ENCODE data around the gene TNRC6C.
"Not testable (repeated sequence)": the region's sequence is repeated elsewhere in the genome, so short reads cannot be mapped to it uniquely, and the experiment has no call there.

Gene TNRC6C

GRCh38 chr17:78129351-78130089 lies 171.0 kb downstream of the TNRC6C start:
- no peak for DNase-seq

DNA sequence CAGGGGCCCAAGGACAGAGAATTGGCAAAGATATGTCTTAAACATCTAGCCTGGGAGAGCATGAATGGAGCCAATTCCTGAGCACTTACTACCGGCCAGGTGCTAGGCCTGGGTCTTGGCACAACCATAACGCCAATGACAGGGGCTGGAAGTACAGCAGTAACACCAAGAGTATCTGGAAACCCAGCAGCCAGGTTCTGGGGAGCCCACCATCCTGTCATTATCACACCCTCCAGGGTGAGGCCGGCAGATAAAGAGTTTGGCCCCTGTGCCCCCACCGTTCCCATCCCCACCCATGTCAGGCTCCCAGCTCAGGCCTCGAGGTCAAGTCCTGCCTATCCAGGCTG lies 171.6 kb downstream of the TNRC6C start:
- no peak for DNase-seq

DNA sequence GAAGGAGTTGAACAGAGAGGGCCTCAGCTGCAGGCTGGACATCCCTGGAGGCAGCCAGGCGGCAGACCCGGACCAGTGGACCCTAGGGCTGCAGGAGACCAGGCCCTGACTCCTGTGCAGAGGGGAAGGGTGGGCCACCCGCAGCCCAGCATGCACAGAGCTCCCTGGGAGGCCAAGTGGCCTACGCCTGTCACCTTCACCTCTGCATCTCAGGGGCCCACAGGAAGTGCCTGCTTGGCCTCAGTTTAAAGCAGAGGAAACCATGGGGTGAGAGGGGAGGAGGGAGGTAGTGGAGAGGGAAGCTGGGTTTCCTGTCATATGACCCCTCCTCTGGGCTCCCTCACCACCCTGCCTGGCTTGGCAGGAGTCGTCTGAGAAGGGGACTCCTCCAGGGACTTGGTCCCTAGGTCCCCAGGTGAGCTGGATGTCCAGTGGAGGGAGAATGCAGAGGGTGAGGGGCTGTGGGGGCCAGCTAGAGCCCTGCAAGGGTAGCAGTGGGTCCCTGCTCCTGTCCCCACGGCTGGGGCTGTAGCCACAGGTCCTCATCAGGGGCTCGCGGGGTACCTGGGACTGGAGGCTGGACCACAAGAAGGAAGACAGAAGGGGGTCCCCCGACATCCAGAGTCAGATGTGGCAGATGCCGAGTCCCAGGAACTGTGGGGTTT lies 172.1 kb downstream of the TNRC6C start, which contains the start of gene TMC8:
TMC8 (plus strand) TSS at position 335 of the 665 bp plus-strand sequence. CDS start 818 bp downstream, outside the sequence.
- DNase-seq: no peak

GRCh38 chr17:78131172-78132083 lies 172.9 kb downstream of the TNRC6C start:
- DNase-seq: no peak

- no peak for DNase-seq
Measured at GRCh38 chr17:78132084-78132676, 173.7 kb downstream of the TNRC6C start.

DNA sequence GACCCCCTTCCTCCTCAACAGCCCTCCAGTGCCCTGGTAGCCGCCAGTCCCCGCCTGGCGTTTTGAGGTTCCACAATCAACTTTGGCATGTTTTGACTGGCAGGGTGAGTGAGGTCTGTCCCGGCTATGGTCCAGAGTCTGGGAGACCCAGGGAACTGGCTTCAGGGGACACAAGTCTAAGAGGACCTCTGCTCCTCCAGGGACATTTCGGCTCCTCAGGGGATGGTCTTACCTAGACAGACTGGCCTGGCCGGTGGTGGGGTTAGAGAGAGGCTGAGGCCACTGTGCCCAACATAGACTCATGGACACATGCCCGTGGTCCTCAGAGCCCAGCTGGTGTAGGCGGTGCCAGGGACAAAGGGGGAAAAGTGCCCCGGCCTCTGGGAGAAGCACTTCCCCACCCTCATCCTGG lies 174.3 kb downstream of the TNRC6C start:
- DNase-seq: no peak

DNA sequence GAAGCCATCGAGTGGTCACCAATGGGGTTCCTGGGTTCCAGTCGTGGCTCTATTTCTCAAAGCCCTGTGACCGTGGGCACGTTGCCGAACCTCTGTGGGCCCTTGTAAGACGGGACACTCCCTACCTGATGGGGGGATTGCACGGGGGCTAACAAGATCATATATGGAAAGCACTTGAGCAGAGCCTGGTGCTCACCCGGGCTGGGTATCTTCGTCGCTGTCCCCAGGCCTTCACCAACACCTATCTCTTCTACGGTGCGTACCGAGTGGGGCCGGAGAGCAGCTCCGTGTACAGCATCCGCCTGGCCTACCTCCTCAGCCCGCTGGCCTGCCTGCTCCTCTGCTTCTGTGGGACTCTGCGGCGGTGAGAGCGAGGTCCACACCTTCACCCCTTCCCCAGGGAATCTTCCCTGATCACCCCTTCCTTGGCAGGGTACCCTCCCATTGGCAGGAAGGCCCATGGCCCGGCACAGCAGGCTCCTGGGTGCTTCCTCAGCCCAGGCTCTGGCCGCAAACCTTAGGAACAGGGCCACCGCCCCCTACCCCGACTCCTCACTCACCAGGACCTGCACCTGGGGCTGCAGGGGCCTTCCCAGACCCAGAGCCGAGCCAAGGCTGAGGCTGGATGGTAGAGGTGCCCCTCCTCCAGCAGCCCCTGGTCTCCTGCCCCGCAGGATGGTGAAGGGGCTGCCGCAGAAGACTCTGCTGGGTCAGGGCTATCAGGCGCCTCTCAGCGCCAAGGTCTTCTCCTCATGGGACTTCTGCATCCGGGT lies 174.9 kb downstream of the TNRC6C start:
- no peak for DNase-seq

- DNase-seq: peak; percentile 46
Measured at GRCh38 chr17:78133971-78134898, 175.7 kb downstream of the TNRC6C start.

DNA sequence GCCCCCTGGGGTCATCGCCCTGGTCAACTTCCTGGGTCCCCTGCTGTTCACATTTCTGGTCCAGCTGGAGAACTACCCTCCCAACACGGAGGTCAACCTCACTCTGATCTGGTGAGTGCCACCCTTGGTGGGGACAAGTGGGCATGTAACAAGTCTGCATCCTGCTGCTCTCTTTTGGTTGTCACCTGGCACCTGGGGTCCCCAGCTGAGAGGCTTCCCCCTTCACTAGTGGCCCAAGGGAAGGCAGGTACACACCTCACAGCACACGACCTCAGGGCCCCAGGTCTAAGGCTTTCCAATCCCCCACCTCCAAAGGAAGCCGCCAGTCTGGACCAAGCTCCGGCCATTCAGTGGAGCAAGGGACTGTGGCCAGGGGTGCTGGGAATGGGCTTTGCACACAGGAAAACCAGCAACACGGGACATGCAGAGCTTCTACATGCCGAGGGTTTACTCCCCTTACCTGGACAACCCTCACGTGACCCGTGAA lies 176.4 kb downstream of the TNRC6C start:
- DNase-seq: no peak

GRCh38 chr17:78135858-78136500 lies 177.5 kb downstream of the TNRC6C start:
- no peak for DNase-seq

- no peak for DNase-seq
Measured at GRCh38 chr17:78137392-78138203, 179.1 kb downstream of the TNRC6C start.

DNA sequence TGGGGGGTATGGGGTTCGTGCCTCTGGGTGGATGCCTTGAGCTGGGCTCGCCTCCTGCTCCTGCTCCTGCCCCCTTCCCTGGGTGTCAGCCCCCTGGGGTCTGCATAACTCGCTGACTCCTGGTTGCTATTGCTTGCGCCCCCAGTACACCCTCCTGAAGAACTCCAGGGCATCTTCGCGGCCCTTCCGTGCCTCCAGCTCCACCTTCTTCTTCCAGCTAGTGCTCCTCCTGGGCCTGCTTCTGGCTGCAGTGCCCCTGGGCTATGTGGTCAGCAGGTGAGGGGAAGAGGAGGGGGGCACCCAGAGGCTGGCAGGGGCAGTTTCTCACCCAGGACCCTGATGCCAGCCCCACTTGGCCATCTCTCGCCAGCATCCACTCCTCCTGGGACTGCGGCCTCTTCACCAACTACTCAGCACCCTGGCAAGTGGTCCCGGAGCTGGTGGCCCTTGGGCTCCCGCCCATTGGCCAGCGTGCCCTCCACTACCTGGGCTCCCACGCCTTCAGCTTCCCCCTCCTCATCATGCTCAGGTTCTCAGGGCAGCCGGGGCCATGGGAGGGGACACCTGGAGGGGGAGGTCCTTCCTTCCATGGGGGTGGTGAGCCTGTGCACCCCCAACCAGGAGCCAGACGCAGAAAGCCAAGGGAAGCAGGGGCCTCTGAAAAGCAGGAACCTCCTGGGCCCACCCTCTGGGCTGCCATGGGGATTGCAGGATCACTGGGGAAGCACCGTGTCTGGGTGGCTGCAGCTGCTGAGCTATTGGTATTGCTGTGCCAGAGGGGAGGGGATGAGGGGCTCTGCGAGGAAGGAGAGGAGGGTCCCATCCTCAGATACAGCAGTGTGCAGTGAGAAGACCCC lies 179.9 kb downstream of the TNRC6C start:
- no peak for DNase-seq

- not testable (repeated sequence) for DNase-seq
Measured at GRCh38 chr17:78139861-78140168, 181.3 kb downstream of the TNRC6C start.

DNA sequence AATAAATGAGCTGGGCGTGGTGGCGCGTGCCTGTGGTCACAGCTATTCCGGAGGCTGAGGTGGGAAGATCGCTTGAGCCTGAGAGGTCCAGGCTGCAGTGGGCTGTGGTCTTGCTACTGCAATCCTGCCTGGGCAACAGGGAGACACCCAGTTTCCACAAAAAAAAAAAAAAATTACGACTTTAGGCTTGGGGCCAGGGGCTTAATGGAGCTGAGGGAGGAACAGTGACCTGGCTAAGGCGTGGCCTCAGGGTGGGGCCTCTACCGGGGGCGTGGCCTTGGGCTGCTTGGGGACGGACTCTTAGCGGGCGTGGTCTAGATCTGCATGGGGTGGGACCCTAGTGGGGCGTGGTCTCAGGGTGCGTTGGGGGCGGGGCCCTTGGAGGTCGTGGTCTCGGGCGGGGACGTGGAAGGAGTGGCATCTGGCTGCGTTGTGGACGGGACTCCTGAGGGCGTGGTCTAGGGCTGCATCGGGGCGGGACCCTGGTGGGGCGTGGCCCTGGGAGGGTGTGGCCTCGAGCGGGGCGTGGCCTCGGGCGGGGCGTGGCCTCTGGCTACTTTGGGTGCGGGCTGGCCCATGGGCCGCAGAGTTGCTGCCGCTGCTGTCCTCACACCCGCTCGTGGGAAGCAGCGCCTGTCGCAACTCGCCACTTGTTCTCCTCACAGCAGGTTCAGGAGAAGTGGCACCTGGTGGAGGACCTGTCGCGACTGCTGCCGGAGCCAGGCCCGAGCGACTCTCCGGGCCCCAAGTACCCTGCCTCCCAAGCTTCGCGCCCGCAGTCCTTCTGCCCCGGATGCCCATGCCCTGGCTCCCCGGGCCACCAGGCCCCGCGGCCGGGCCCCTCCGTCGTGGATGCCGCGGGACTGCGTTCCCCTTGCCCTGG lies 181.9 kb downstream of the TNRC6C start:
- DNase-seq: peak; percentile 58

DNA sequence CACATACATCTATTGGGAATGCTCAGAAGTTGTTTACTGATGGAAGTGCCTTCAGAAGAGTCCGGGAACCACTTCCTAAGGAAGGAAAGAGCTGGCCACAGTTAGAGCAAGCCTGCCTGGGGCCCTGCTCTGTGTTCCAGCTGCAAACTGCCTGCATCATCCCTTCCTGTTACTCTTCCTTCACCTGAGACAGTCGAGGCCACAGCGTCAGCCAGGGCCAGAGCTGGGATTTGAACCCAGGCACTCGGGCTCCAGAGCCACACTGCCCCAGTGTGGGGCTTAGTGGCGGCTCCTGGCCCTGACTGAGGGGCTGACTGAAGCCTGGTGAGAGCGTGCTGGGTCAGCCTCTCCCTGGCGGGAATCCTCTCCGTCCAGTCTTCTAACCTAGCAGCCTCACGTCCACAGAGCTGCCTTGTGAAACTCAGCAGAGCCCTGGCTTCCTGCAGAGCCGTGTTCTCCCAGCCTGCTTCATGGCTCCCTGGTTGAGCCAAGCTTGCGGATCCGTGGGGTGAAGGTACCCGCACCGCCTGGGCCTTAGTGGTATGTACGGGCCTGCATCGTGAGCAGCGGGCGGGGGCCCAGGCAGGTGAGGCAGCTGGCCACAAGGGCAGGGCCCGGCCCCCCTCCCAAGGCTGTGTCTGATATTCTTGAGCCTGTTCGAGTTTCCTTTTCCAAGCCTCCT lies 183.1 kb downstream of the TNRC6C start:
- no peak for DNase-seq

DNA sequence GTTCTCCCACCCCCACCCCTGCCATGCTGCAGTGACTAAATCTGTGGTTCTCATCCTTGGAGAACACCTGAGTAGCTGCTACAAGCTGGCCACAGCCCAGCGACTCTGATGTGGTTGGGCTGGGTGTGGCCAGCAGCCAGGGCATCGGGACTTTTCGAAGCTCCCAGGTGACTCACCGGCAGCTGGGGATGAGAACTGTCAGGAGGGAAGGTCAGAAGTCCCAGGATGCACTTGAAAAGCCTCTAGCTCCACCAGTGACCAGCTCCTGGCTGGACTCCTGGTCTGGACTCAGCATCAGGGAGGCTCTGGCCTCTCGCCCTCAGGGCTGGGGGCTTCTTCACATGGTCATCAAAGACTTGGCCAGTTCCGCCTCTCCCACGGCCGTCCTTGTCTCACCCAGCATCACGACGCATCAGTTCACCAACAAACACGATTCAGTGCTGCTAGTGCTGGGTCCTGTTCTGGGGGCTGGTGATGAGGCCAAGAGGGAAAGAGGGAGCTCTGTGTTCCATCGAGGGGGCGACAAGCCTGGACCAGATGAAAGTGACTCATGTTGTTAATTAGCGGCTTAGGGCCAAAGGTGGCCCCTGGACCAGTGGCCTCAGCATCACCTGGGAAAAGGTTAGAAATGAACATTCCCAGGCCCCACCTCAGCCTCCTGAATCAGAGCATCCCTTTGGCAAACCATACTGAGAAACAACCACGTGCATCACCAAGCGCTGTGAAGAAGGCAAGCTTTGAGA lies 183.8 kb downstream of the TNRC6C start:
- no peak for DNase-seq

All from NCI-H1436 treated with DMSO at 0.1 percent for 48 hours (cell line).